A549 (cell line): Measurements from ENCODE around the gene SIK3. TPM values are rescaled to one million over a fixed set of nuclear protein-coding genes. Genes with fewer than 3 reads are reported as not detected.

ENCODE experiments used
- ATAC-seq, 2 experiments: fragments of 200-7000 bp in 1 of 2; fragments of >200 bp in 1 of 2; cut with Nextera tagmentation in 1 of 2; cut with Tn5 transposase in 1 of 2; 3 replicates each; pipeline versions ENCODE4 v1.8.0 to v1.9.1; 2018 to 2020; ENCODE audit warnings: mild to moderate bottlenecking in 1 of 2, moderate library complexity in 1 of 2
- CTCF ChIA-PET: fragments of 300-600 bp; sonication (Branson Sonifier 250); formaldehyde crosslinking; extraction: SDS; loops from one replicate; lab custom pipeline; 2021; ENCODE audit warnings: antibody characterized with exemption, inconsistent platforms; lab: Yijun Ruan, JAX
- POLR2A ChIA-PET: fragments of 350-600 bp; formaldehyde crosslinking; extraction: SDS; loops from one replicate; lab custom pipeline; 2021; ENCODE audit warnings: antibody characterized with exemption, inconsistent platforms; lab: Yijun Ruan, JAX
- DNase-seq, 2 experiments: peaks; one replicate each; pipeline versions ENCODE4 v3.0.0 to v3.0.0-alpha.2; 2011 to 2016; ENCODE audit warnings: low read depth in 1 of 2, low spot score in 1 of 2
- FAIRE-seq: peaks from 2 replicates; lab custom pipeline; 2011; peaks lifted over from hg19 to GRCh38; lab: Jason Lieb, UNC
- H3K27ac ChIP-seq, 2 experiments: fragments of >200 bp; sonication (Bioruptor Twin); formaldehyde crosslinking; 3 replicates each; pipeline ENCODE4 v1.5.1; 2016 to 2017
- H3K4me1 ChIP-seq: fragments of >200 bp; sonication (Bioruptor Twin); formaldehyde crosslinking; 3 replicates; pipeline ENCODE4 v1.6.1; 2016
- H3K4me2 ChIP-seq: fragments of >200 bp; sonication (Bioruptor Twin); formaldehyde crosslinking; 3 replicates; pipeline ENCODE4 v1.6.1; 2016
- H3K4me3 ChIP-seq: fragments of >200 bp; sonication (Bioruptor Twin); formaldehyde crosslinking; 3 replicates; pipeline ENCODE4 v1.5.1; 2016
- H3K9me3 ChIP-seq: fragments of >200 bp; sonication (Bioruptor Twin); formaldehyde crosslinking; 3 replicates; pipeline ENCODE4 v1.6.1; 2016
- BCL3 ChIP-seq: fragments of >200 bp; sonication (Bioruptor Twin); formaldehyde crosslinking; IDR thresholded peaks from 3 replicates; pipeline ENCODE4 v1.6.1; 2016
- BHLHE40 ChIP-seq: IDR thresholded peaks from 2 replicates; pipeline ENCODE4 v1.6.1; 2012; ENCODE audit warnings: low read depth, low read length, inconsistent platforms
- CBX2 ChIP-seq: fragments of 200-600 bp; sonication (generic); IDR thresholded peaks from 2 replicates; pipeline ENCODE4 v1.6.1; 2016; ENCODE audit warnings: low read depth, mild to moderate bottlenecking, borderline replicate concordance
- CEBPB ChIP-seq, 2 experiments: fragments of >200 bp in 1 of 2; sonication (Bioruptor Twin) in 1 of 2; formaldehyde crosslinking in 1 of 2; IDR thresholded peaks; 2 replicates each; pipeline ENCODE4 v1.6.1; 2012 to 2016
- CTCF ChIP-seq: fragments of >200 bp; sonication (Bioruptor Twin); formaldehyde crosslinking; IDR thresholded peaks from 3 replicates; pipeline ENCODE4 v1.5.1; 2016
- E2F6 ChIP-seq: IDR thresholded peaks from 2 replicates; pipeline ENCODE4 v1.6.1; 2012; ENCODE audit warnings: low read depth, borderline replicate concordance
- ESRRA ChIP-seq: fragments of 150-350 bp; IDR thresholded peaks from 2 replicates; pipeline ENCODE4 v1.6.1; 2014; ENCODE audit warnings: mild to moderate bottlenecking, low read length, borderline replicate concordance
- FOSB ChIP-seq: fragments of 250-450 bp; sonication (Bioruptor Pico); IDR thresholded peaks from 2 replicates; pipeline ENCODE4 v1.5.0; 2020; ENCODE audit warnings: mild to moderate bottlenecking, moderate library complexity
- FOSL2 ChIP-seq, 2 experiments: fragments of 450-650 bp in 1 of 2; fragments of >200 bp in 1 of 2; sonication (Bioruptor Twin) in 1 of 2; formaldehyde crosslinking; IDR thresholded peaks; 2 replicates each; pipeline versions ENCODE4 v1.5.0 to v1.6.1; 2016 to 2020; ENCODE audit warnings: mild to moderate bottlenecking in 1 of 2, moderate library complexity in 1 of 2
- FOXS1 ChIP-seq: fragments of 250-450 bp; sonication (Bioruptor Pico); IDR thresholded peaks from 2 replicates; pipeline ENCODE4 v1.5.0; 2020; ENCODE audit warnings: mild to moderate bottlenecking, moderate library complexity
- GATA3 ChIP-seq: IDR thresholded peaks from 2 replicates; pipeline ENCODE4 v1.6.1; 2012; ENCODE audit warnings: borderline replicate concordance
- HEYL ChIP-seq: fragments of 250-450 bp; sonication (Bioruptor Pico); IDR thresholded peaks from 2 replicates; pipeline ENCODE4 v1.8.0; 2021; ENCODE audit warnings: mild to moderate bottlenecking, moderate library complexity
- HOXB5 ChIP-seq: fragments of 250-450 bp; sonication (Bioruptor Pico); IDR thresholded peaks from 2 replicates; pipeline ENCODE4 v1.5.0; 2020; ENCODE audit warnings: mild to moderate bottlenecking, moderate library complexity
- KDM1A ChIP-seq: fragments of 200-600 bp; sonication (generic); IDR thresholded peaks from 2 replicates; pipeline ENCODE4 v1.6.1; 2016; ENCODE audit warnings: low read depth, mild to moderate bottlenecking
- MAX ChIP-seq: IDR thresholded peaks from 2 replicates; pipeline ENCODE4 v1.6.1; 2012
- MAZ ChIP-seq: fragments of 150-350 bp; IDR thresholded peaks from 2 replicates; pipeline ENCODE4 v1.6.1; 2014; ENCODE audit warnings: antibody characterized with exemption, low read depth, low read length, borderline replicate concordance
- MYC ChIP-seq: IDR thresholded peaks from 2 replicates; pipeline ENCODE4 v1.6.1; 2012; ENCODE audit warnings: mild to moderate bottlenecking, inconsistent platforms, low read length, improper control_type of control experiment, borderline replicate concordance
- NPAS2 ChIP-seq: fragments of 250-450 bp; sonication (Bioruptor Pico); IDR thresholded peaks from 2 replicates; pipeline ENCODE4 v1.8.0; 2022; ENCODE audit warnings: mild to moderate bottlenecking, moderate library complexity, borderline replicate concordance
- PHF8 ChIP-seq: fragments of 200-600 bp; sonication (generic); IDR thresholded peaks from 2 replicates; pipeline ENCODE4 v1.6.1; 2016; ENCODE audit warnings: low read depth, mild to moderate bottlenecking, antibody characterized with exemption, moderate library complexity, borderline replicate concordance
- RARB ChIP-seq: fragments of 250-450 bp; sonication (Bioruptor Pico); IDR thresholded peaks from 2 replicates; pipeline ENCODE4 v1.8.0; 2021; ENCODE audit warnings: mild to moderate bottlenecking, moderate library complexity
- RCOR1 ChIP-seq: fragments of 150-350 bp; IDR thresholded peaks from 2 replicates; pipeline ENCODE4 v1.6.1; 2014; ENCODE audit warnings: antibody characterized with exemption, low read length, low read depth
- RFX5 ChIP-seq: fragments of 450-650 bp; IDR thresholded peaks from 2 replicates; pipeline ENCODE4 v1.7.1; 2014; ENCODE audit warnings: antibody characterized with exemption, mild to moderate bottlenecking, moderate library complexity
- RNF2 ChIP-seq: fragments of 200-600 bp; sonication (generic); IDR thresholded peaks from 2 replicates; pipeline ENCODE4 v1.6.1; 2016; ENCODE audit warnings: low read depth, mild to moderate bottlenecking, antibody characterized with exemption, moderate library complexity, borderline replicate concordance
- SREBF2 ChIP-seq: fragments of 450-650 bp; IDR thresholded peaks from 2 replicates; pipeline ENCODE4 v1.6.1; 2014; ENCODE audit warnings: mild to moderate bottlenecking, moderate library complexity
- TFCP2L1 ChIP-seq: fragments of 250-450 bp; sonication (Bioruptor Pico); IDR thresholded peaks from 2 replicates; pipeline ENCODE4 v1.5.0; 2021; ENCODE audit warnings: mild to moderate bottlenecking
- ZFP36 ChIP-seq: fragments of 450-650 bp; IDR thresholded peaks from 2 replicates; pipeline ENCODE4 v1.6.1; 2014; ENCODE audit warnings: borderline replicate concordance; ENCODE audit not compliant: partially characterized antibody
- WGBS: methylation state at CpG from one replicate; pipeline ENCODE4 v1.1.6; 2017; ENCODE audit errors: missing lambda C conversion rate; 5-methylcytosine and 5-hydroxymethylcytosine counted together
- polyA plus RNA-seq, 4 experiments: library from polyadenylated mRNA; depleted of rRNA in 3 of 4; stranded (reverse); fragments of >200 nt; fragmentation: RNase III in 1 of 4; extraction: RNeasy Plus Mini Kit Qiagen cat#74134 plus additional on column Dnase treatment in 1 of 4; gene quantifications; 2 replicates in 3 of 4; 3 replicates in 1 of 4; pipeline ENCODE4 v1.2.3, GENCODE V29; 2011 to 2017
- TF ChIP-seq, protein P1 (sequence below): fragments of >200 bp; sonication (Bioruptor Twin); formaldehyde crosslinking; IDR thresholded peaks from 2 replicates; pipeline ENCODE4 v1.6.1; 2016
- TF ChIP-seq, protein P2 (sequence below): IDR thresholded peaks from 2 replicates; pipeline ENCODE4 v1.6.1; 2012
- TF ChIP-seq, protein P3 (sequence below): fragments of 150-350 bp; IDR thresholded peaks from 2 replicates; pipeline ENCODE4 v1.6.1; 2014; ENCODE audit warnings: low read depth, mild to moderate bottlenecking, low read length

Gene SIK3
- polyA plus RNA-seq, 2 of the 4 experiments (the other 2 are of a cell fraction) = 8.2 to 9.0 TPM

- WGBS = 94% methylated on average over 1 of the region's 1 CpG
- CTCF ChIA-PET = no interaction called here
- no peak for FAIRE-seq
These were observed 122.6 kb downstream of the SIK3 start for GRCh38 chr11:116975661-116976060.

DNA sequence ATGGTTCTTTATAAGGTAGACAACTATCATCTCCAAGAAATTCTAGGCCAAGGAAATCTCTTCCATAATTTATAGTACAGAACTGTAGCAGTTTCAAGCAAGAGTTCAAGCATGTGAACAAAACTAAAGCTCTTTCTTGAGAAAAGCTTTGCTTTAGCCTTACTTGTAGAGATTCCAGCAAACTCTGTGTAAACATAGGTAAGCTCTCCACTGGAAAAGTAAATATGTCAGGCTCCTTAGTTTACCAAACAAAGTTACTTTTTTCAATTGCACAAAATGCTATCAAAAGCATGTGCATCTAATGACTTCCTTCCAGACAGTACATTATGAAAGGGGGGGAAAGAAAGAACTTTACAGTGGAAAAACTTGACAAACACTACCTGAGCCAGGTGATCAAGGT lies 125.0 kb downstream of the SIK3 start:
- Histone ChIP-seq H3K4me2 (no peak overlapping the region), H3K4me3 (no peak overlapping the region), H3K9me3 (no peaks in the 10 kb centered on the region), H3K4me1 (peaks cover 18% of the 10 kb centered on the region; the same call in 2 of the 3 replicates), H3K27ac (no peak overlapping the region)
- DNase-seq = no peak
- CTCF ChIA-PET = interaction anchor here (0.7 to 1.6 kb wide), 3 partner anchors 93 to 194 kb away, joined by 3 to 6 read pairs (median 3); no protein-coding TSS in a partner anchor
- ATAC-seq = no peak
- no peak for FAIRE-seq
- POLR2A ChIA-PET = interaction anchor here (0.5 to 0.6 kb wide), 2 partner anchors 10 to 182 kb away, joined by 3 read pairs; partner anchors contain the start of gene APOA5
- no peak for TF ChIP-seq CBX2
- TF ChIP-seq ESRRA = no peak
- TF ChIP-seq MAZ = no peak
- TF ChIP-seq, protein P1, sequence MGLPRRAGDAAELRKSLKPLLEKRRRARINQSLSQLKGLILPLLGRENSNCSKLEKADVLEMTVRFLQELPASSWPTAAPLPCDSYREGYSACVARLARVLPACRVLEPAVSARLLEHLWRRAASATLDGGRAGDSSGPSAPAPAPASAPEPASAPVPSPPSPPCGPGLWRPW = no peak
- TF ChIP-seq RNF2 = no peak
- TF ChIP-seq BCL3 = no peak
- no peak for TF ChIP-seq ZFP36
- no peak for TF ChIP-seq BHLHE40
- TF ChIP-seq NPAS2 = no peak
- TF ChIP-seq FOSB (CRISPR knock-in tag) = no peak
- TF ChIP-seq FOSL2 (IDR thresholded peaks at IDR 0.05) = no peak
- TF ChIP-seq FOSL2 (CRISPR knock-in tag; IDR thresholded peaks at IDR 0.05) = no peak
- no peak for TF ChIP-seq HEYL (CRISPR knock-in tag)
- TF ChIP-seq FOXS1 (CRISPR knock-in tag) = no peak
- no peak for TF ChIP-seq MYC
- TF ChIP-seq RFX5 = no peak

More at GRCh38 chr11:116975661-116976060, 122.6 kb downstream of the SIK3 start:
- H3K4me2 ChIP-seq = no peak overlapping the region
- no peak overlapping the region for H3K4me3 ChIP-seq
- ATAC-seq = no peak
- H3K4me1 ChIP-seq = peaks cover 15% of the 10 kb centered on the region; the same call in 2 of the 3 replicates
- H3K27ac ChIP-seq = no peak overlapping the region
- no peak for DNase-seq
- no peak for TF ChIP-seq CTCF
- TF ChIP-seq SREBF2 = no peak
- TF ChIP-seq MAX = no peak
- TF ChIP-seq, protein P2, sequence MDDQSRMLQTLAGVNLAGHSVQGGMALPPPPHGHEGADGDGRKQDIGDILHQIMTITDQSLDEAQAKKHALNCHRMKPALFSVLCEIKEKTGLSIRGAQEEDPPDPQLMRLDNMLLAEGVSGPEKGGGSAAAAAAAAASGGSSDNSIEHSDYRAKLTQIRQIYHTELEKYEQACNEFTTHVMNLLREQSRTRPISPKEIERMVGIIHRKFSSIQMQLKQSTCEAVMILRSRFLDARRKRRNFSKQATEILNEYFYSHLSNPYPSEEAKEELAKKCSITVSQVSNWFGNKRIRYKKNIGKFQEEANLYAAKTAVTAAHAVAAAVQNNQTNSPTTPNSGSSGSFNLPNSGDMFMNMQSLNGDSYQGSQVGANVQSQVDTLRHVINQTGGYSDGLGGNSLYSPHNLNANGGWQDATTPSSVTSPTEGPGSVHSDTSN = no peak
- no peak for TF ChIP-seq HEYL (CRISPR knock-in tag)
- TF ChIP-seq GATA3 = no peak
- TF ChIP-seq KDM1A = no peak
- no peak for TF ChIP-seq CEBPB (IDR thresholded peaks at IDR 0.05)
- no peak for TF ChIP-seq E2F6
- no peak for TF ChIP-seq TFCP2L1
- no peak for TF ChIP-seq RFX5
- TF ChIP-seq FOSB (CRISPR knock-in tag) = no peak
- TF ChIP-seq PHF8 = no peak
- TF ChIP-seq RNF2 = no peak
- TF ChIP-seq RCOR1 = no peak
- TF ChIP-seq HOXB5 (CRISPR knock-in tag) = no peak
- TF ChIP-seq RARB = no peak
- TF ChIP-seq, protein P3, sequence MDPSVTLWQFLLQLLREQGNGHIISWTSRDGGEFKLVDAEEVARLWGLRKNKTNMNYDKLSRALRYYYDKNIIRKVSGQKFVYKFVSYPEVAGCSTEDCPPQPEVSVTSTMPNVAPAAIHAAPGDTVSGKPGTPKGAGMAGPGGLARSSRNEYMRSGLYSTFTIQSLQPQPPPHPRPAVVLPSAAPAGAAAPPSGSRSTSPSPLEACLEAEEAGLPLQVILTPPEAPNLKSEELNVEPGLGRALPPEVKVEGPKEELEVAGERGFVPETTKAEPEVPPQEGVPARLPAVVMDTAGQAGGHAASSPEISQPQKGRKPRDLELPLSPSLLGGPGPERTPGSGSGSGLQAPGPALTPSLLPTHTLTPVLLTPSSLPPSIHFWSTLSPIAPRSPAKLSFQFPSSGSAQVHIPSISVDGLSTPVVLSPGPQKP = no peak
- TF ChIP-seq, all 56 proteins: peak for 0
- no peaks in the 10 kb centered on the region for H3K9me3 ChIP-seq
- POLR2A ChIA-PET = no interaction called here
